GM12801 (cell line): ENCODE results near the gene VPS33A.

ENCODE experiments used
- CTCF ChIP-seq: IDR thresholded peaks from one replicate; pipeline ENCODE4 v1.5.1; 2011; ENCODE audit warnings: control low read depth; ENCODE audit not compliant: insufficient read length; ENCODE audit errors: extremely low read depth

VPS33A gene

GRCh38 chr12:122183588-122183940, 82.7 kb downstream of the VPS33A start:
- TF ChIP-seq CTCF, result no peak

GRCh38 chr12:122182887-122183587, 83.3 kb downstream of the VPS33A start, which contains the start of gene LRRC43:
TSS of gene LRRC43 (plus strand) at chr12:122183123. CDS start at chr12:122183145, 22 bp downstream.
- no peak for TF ChIP-seq CTCF
